NCI-H1417 treated with DMSO at 0.1 percent for 48 hours (cell line): Measurements from ENCODE around the gene PLAGL1.
"Not testable (repeated sequence)": the region's sequence is repeated elsewhere in the genome, so short reads cannot be mapped to it uniquely, and the experiment has no call there.

ENCODE experiments used
- DNase-seq: peaks from one replicate; lab custom pipeline; 2025; lab: John Stamatoyannopoulos, UW

Gene PLAGL1

GRCh38 chr6:144008120-144008811, at the start of gene PLAGL1:
TSS of gene PLAGL1 (minus strand) at chr6:144008259. CDS start at chr6:143948136, 60,123 bp downstream.
- DNase-seq = no peak

GRCh38 chr6:144055121-144055931, 47.3 kb upstream of the PLAGL1 start:
- no peak for DNase-seq

GRCh38 chr6:144053601-144054000, 45.5 kb upstream of the PLAGL1 start:
- no peak for DNase-seq

- DNase-seq = no peak
Measured at GRCh38 chr6:144052488-144052887, 44.4 kb upstream of the PLAGL1 start.

GRCh38 chr6:144049386-144049785, 41.3 kb upstream of the PLAGL1 start:
- no peak for DNase-seq

GRCh38 chr6:144047688-144048087, 39.6 kb upstream of the PLAGL1 start:
- no peak for DNase-seq

- DNase-seq = not testable (repeated sequence)
Measured at GRCh38 chr6:144046672-144047071, 38.6 kb upstream of the PLAGL1 start.

GRCh38 chr6:144044989-144045388, 36.9 kb upstream of the PLAGL1 start:
- not testable (repeated sequence) for DNase-seq

- DNase-seq = no peak
Measured at GRCh38 chr6:144036835-144037195, 28.8 kb upstream of the PLAGL1 start.

- no peak for DNase-seq
Measured at GRCh38 chr6:144036064-144036834, 28.2 kb upstream of the PLAGL1 start.

- DNase-seq = no peak
Measured at GRCh38 chr6:144035416-144035815, 27.4 kb upstream of the PLAGL1 start.

GRCh38 chr6:144033816-144034735, 26.0 kb upstream of the PLAGL1 start:
- DNase-seq = no peak

- no peak for DNase-seq
Measured at GRCh38 chr6:144029452-144029851, 21.4 kb upstream of the PLAGL1 start.

- peak; percentile 59 for DNase-seq
Measured at GRCh38 chr6:144027932-144028587, 20.0 kb upstream of the PLAGL1 start.

GRCh38 chr6:144023216-144023615, 15.2 kb upstream of the PLAGL1 start:
- no peak for DNase-seq

- no peak for DNase-seq
Measured at GRCh38 chr6:144019929-144020328, 11.9 kb upstream of the PLAGL1 start.

GRCh38 chr6:144017166-144018094, 9.4 kb upstream of the PLAGL1 start:
- no peak for DNase-seq

- no peak for DNase-seq
Measured at GRCh38 chr6:144013486-144013909, 5.4 kb upstream of the PLAGL1 start.

- no peak for DNase-seq
Measured at GRCh38 chr6:144012534-144012933, 4.5 kb upstream of the PLAGL1 start.

GRCh38 chr6:144009628-144010027, 1.6 kb upstream of the PLAGL1 start:
- not testable (repeated sequence) for DNase-seq
